Subcutaneous adipose tissue (tissue), 4 donors: ENCODE data around the gene SSBP3. TPM values are rescaled to one million over a fixed set of nuclear protein-coding genes. Genes with fewer than 3 reads are reported as not detected.

Source experiments
- total RNA-seq, 4 donors: library from RNA; depleted of rRNA; stranded (reverse); fragments of >200 nt; gene quantifications; one replicate each; pipeline ENCODE4 v1.1.0, GENCODE V29; 2016
- TF ChIP-seq, protein P1 (sequence below): fragments of 450-650 bp; IDR thresholded peaks from one replicate; pipeline ENCODE4 v1.5.1; 2016; ENCODE audit warnings: low read depth, mild to moderate bottlenecking, control low read depth, antibody characterized with exemption, moderate library complexity

Gene SSBP3
- total RNA-seq, 4 donors from 2014 or later = 19.7 to 28.1 (median 25.1) TPM

DNA sequence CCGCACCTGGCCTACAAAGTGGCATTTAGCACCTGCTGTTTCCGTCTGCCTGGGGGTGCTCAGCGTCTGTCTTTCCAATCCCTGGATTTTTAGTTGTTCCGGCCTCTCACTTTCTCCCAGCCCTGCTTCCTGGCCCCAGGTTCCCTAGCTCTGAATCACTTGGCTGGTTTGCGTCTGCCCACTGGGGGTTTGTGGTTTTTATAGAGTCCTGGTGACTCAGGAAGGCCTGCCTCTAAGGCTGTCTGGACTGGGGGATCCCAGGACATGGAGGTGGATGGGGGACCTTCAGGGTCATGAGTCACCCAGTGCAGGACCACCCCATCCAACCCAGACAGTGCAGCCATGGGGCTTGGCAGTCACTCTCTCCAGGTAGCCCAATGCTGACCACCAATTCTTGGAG is 152.7 kb downstream of the SSBP3 start:
- TF ChIP-seq, protein P1, sequence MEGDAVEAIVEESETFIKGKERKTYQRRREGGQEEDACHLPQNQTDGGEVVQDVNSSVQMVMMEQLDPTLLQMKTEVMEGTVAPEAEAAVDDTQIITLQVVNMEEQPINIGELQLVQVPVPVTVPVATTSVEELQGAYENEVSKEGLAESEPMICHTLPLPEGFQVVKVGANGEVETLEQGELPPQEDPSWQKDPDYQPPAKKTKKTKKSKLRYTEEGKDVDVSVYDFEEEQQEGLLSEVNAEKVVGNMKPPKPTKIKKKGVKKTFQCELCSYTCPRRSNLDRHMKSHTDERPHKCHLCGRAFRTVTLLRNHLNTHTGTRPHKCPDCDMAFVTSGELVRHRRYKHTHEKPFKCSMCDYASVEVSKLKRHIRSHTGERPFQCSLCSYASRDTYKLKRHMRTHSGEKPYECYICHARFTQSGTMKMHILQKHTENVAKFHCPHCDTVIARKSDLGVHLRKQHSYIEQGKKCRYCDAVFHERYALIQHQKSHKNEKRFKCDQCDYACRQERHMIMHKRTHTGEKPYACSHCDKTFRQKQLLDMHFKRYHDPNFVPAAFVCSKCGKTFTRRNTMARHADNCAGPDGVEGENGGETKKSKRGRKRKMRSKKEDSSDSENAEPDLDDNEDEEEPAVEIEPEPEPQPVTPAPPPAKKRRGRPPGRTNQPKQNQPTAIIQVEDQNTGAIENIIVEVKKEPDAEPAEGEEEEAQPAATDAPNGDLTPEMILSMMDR = no peak

DNA sequence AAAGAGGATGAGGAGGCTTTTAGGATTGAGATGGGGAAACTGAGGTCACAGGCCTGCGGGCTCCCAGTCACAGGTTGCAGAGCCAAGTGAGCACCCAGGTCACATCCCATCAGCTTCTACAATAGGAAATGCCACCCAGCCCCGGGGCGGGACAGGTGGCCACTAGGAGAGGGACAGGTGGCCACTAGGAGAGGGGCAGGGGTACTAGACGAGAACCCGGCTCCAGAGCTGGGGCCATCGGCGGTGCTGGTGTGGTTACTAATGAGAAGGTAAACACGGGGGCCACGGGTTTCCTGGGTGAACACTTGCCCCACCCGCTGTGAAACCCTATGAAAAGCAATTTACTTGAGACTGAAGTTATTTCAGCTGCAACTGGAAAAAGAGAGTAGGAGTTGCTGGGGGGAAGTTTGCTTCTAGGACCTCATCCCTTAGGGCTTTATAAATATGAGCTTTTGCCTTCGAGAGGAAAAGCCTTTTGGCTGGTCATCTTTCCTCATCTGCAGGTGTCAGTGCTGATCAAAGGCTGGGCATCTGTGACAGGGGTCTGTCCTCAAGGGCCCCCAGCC is 153.7 kb downstream of the SSBP3 start:
- TF ChIP-seq, protein P1 = no peak

DNA sequence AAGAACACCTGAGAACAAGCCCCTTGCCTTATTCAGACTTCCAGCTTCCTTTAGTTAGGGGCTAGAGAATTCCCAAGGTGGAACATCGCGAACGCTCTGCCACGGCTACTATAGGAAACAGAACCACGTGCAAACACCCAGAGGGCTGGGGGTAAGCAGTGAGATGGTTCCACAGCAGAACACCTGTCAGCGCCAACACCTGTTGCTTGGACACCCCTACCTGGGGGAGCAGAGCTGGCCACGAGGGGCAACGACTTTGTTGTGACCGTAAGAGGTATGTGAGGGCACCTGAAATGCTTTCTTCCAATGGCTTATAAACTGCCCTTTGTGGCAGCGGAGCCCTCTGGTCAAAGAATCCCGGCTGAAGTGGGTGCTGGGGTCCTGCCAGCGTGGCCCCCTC is 155.5 kb downstream of the SSBP3 start:
- TF ChIP-seq, protein P1 = no peak

DNA sequence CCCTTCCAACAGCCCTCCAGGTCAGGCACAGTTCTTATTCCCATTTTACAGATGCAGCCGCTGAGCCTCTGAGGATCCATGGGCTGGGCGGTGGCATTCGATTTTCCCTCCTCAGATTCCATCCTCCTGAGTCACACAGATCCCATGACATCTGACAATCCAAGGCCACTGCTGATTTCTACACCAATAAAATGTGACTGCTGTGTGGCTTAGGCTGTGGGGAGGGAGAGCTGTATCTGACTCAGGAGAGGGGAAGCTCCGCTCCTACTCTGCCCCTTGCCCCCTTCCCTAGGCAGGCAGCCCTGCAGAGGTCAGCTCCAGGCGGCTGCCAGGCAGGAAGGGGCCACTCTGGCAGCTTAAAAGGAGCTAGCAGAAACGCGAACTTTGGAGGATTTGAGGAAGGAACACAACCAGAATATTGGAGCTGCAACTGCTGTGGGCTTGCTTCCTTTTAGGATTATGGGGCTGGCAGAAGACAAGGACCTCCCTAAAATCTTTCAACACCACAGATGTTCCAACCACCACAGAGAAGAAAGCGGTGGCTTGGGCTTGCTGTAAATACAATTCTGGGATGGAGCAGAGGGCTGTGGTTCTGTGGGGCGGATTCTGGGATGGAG is 156.3 kb downstream of the SSBP3 start:
- TF ChIP-seq, protein P1 = no peak

DNA sequence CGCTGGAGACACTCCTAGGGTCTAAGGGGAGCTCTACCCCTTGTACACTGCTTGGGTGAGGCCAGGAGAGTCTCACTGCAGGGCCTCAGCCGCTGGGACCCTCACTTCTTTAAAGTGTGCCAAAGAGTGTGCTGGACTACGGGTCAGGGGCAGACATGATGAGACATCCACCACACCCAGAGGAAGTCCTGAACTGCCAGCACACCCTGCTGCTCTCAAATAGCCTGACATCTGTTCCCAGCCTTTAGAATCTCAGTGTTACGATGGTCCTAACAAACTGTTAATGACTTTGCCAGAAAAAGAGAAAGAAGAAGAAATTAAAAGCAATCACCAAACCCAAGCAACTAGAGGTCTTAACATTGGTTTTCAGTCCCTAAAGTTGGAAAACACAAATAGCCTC is 157.2 kb downstream of the SSBP3 start:
- TF ChIP-seq, protein P1 = no peak

DNA sequence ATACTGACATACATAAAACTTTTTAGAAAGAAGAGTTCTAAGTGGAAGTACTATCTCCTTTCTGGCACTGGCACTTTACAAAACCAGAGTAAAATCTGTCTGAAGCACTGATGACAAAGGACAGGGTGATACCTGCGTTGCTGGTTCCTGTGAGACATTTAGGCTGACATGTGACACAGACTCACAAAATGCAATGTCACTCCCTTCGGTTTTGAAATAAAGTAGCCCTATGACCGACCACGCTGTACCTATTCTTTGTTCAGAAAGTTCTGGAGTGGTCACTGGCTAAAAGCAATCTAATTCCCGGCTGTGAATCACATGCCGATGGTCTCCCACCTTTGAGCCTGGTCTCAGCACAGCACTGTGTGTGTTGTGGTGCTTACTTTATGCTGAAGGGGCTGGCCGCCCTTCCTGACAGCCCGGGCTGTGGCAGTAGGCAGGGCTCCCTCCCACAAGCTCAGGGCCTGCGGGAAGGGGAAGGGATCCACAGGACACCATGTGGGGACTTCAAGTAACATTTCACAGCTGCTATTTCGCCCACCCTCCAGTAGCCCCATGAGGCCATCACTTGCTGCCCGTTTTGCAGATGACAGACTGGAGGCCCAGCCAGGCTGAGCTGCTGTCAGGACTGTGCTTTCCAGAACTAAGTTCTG is 158.2 kb downstream of the SSBP3 start:
- TF ChIP-seq, protein P1 = no peak

DNA sequence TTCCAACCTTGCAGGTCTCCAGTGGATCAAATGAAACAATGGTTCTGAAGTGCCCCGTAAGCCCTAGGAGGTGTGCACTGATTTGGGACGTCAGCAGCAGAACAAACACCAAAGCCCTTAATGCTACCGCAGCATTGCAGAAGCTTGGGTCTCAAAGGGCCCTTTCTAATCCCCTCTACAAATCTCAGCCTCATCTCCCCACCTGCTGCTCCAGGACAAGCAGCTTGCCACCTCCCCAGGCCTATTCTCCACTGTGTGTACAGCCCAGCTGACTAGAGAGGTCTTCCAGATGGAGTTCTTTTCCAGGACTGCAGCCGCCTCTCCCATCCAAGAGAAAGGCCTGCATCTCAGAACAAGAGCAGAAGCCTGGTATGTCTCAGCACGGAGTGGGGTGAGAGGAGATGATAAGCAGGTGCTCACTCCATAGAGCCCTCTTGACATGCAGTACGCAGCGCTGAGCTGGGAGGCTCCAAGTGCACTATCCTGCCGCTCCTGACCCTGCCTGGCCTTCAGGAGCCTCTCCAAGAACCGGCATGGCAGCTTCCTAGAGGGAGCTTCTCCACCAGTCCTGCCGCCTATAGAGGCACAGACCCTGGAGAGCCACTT is 160.0 kb downstream of the SSBP3 start:
- TF ChIP-seq, protein P1 = no peak
